NCI-H2227 treated with DMSO at 0.1 percent for 48 hours (cell line): Measurements from ENCODE around the gene TJAP1.
"Not testable (repeated sequence)": the region's sequence is repeated elsewhere in the genome, so short reads cannot be mapped to it uniquely, and the experiment has no call there.

Experiments used
- DNase-seq: peaks from one replicate; lab custom pipeline; 2025; lab: John Stamatoyannopoulos, UW

The TJAP1 gene

GRCh38 chr6:43481591-43482236, 4.3 kb downstream of the TJAP1 start:
- no peak for DNase-seq

- no peak for DNase-seq
These were observed 11.4 kb downstream of the TJAP1 start for GRCh38 chr6:43488667-43489276.

- no peak for DNase-seq
These were observed 12.1 kb downstream of the TJAP1 start for GRCh38 chr6:43489277-43490072.

- no peak for DNase-seq
These were observed 13.2 kb downstream of the TJAP1 start for GRCh38 chr6:43490523-43490939.

GRCh38 chr6:43491750-43492661, 14.6 kb downstream of the TJAP1 start:
- no peak for DNase-seq

- DNase-seq = no peak
These were observed 15.3 kb downstream of the TJAP1 start for GRCh38 chr6:43492673-43493072.

GRCh38 chr6:43493230-43493629, 15.9 kb downstream of the TJAP1 start:
- DNase-seq = no peak

GRCh38 chr6:43493833-43494232, 16.5 kb downstream of the TJAP1 start:
- no peak for DNase-seq

GRCh38 chr6:43494321-43494720, 17.0 kb downstream of the TJAP1 start:
- DNase-seq = no peak

- DNase-seq = no peak
These were observed 17.4 kb downstream of the TJAP1 start for GRCh38 chr6:43494766-43495165.

GRCh38 chr6:43495409-43495941, 18.1 kb downstream of the TJAP1 start:
- no peak for DNase-seq

- DNase-seq = no peak
These were observed 19.2 kb downstream of the TJAP1 start for GRCh38 chr6:43496370-43497128.

- no peak for DNase-seq
These were observed 19.7 kb downstream of the TJAP1 start for GRCh38 chr6:43497129-43497396.

GRCh38 chr6:43497689-43498088, 20.3 kb downstream of the TJAP1 start:
- DNase-seq = no peak

GRCh38 chr6:43498291-43498690, 20.9 kb downstream of the TJAP1 start:
- DNase-seq = not testable (repeated sequence)

- no peak for DNase-seq
These were observed 21.9 kb downstream of the TJAP1 start for GRCh38 chr6:43499028-43499815.

GRCh38 chr6:43500921-43501320, 23.6 kb downstream of the TJAP1 start:
- no peak for DNase-seq

- no peak for DNase-seq
These were observed 25.3 kb downstream of the TJAP1 start for GRCh38 chr6:43502666-43503065.

GRCh38 chr6:43503443-43503842, 26.1 kb downstream of the TJAP1 start:
- no peak for DNase-seq

GRCh38 chr6:43504756-43505593, 27.6 kb downstream of the TJAP1 start:
- DNase-seq = no peak
